Measurements from ENCODE around the gene COTL1. TPM values are rescaled to one million over a fixed set of nuclear protein-coding genes. Genes with fewer than 3 reads are reported as not detected.
"Not testable (repeated sequence)": the region's sequence is repeated elsewhere in the genome, so short reads cannot be mapped to it uniquely, and the experiment has no call there.

Gene COTL1
- polyA plus RNA-seq, 1 of the 3 experiments (the other 2 are of a cell fraction): 91.6 TPM

DNA sequence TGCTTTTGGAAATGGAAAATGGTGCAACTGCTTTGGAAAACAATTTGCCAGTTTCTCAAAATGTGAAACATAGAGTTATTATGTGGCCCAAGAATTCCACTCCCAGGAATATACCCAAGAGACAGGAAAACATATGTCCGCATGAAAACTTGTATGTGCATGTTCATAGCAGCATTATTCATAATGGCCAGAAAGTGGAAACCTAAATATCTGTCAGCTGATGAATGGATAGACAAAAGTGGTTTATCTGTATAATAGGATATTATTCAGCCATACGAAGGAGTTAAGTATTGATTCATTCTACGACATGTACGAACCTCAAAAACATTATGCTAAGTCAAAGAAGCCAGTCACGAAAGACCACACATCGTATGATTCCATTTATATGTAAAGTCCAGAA lies 7.7 kb upstream of the COTL1 start:
- Histone ChIP-seq H3K4me2 (no peak overlapping the region), H3K79me2 (ENCODE audit: insufficient read depth) (no peaks in the 10 kb centered on the region), H2AFZ (ENCODE audit: low read depth) (no peak overlapping the region), H3K9me3 (no peaks in the 10 kb centered on the region), H3K4me3 (ENCODE audit: low read depth in 2 of 2, low read length in 1 of 2) (no peak overlapping the region), H3K27ac (ENCODE audit: low read depth in 2 of 2, low read length in 1 of 2) (no peak overlapping the region), H3K27me3 (ENCODE audit: insufficient read depth) (no peaks in the 10 kb centered on the region), H3F3A (replicated peaks; ENCODE audit: insufficient read depth) (peaks cover 4% of the 10 kb centered on the region), H3K4me1 (ENCODE audit: control insufficient read depth in 1 of 2, insufficient read depth in 2 of 2, low read depth in 1 of 2, low read length in 1 of 2) (no peaks in the 10 kb centered on the region), H3K36me3 (replicated peaks in 1 of 2; ENCODE audit: control insufficient read depth in 1 of 2, insufficient read depth in 2 of 2, low read length in 1 of 2) (no peaks in the 10 kb centered on the region), H3K9me2 (no peaks in the 10 kb centered on the region), H3K9ac (no peak overlapping the region), H4K20me1 (ENCODE audit: insufficient read depth) (no peaks in the 10 kb centered on the region)
- ChIA-PET POLR2A (no interaction called here), CTCF (interaction anchor here (1.9 to 13.3 kb wide), 2 partner anchors 102 to 115 kb away, joined by 8 to 275 read pairs; no protein-coding TSS in a partner anchor)
- DNase-seq: no peak
- WGBS (ENCODE audit: low lambda C conversion rate): 96% methylated on average over 6 of the region's 6 CpGs
- no peak for TF ChIP-seq SMC3 (IDR thresholded peaks at IDR 0.05; ENCODE audit: low read depth, low read length)
- TF ChIP-seq CHD2 (IDR thresholded peaks at IDR 0.05; ENCODE audit: low read length, partially characterized antibody): no peak
- no peak for TF ChIP-seq ELF1 (IDR thresholded peaks at IDR 0.05)
- TF ChIP-seq, protein P1, sequence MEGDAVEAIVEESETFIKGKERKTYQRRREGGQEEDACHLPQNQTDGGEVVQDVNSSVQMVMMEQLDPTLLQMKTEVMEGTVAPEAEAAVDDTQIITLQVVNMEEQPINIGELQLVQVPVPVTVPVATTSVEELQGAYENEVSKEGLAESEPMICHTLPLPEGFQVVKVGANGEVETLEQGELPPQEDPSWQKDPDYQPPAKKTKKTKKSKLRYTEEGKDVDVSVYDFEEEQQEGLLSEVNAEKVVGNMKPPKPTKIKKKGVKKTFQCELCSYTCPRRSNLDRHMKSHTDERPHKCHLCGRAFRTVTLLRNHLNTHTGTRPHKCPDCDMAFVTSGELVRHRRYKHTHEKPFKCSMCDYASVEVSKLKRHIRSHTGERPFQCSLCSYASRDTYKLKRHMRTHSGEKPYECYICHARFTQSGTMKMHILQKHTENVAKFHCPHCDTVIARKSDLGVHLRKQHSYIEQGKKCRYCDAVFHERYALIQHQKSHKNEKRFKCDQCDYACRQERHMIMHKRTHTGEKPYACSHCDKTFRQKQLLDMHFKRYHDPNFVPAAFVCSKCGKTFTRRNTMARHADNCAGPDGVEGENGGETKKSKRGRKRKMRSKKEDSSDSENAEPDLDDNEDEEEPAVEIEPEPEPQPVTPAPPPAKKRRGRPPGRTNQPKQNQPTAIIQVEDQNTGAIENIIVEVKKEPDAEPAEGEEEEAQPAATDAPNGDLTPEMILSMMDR (IDR thresholded peaks at IDR 0.05): no peak
- TF ChIP-seq, protein P2, sequence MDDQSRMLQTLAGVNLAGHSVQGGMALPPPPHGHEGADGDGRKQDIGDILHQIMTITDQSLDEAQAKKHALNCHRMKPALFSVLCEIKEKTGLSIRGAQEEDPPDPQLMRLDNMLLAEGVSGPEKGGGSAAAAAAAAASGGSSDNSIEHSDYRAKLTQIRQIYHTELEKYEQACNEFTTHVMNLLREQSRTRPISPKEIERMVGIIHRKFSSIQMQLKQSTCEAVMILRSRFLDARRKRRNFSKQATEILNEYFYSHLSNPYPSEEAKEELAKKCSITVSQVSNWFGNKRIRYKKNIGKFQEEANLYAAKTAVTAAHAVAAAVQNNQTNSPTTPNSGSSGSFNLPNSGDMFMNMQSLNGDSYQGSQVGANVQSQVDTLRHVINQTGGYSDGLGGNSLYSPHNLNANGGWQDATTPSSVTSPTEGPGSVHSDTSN (IDR thresholded peaks at IDR 0.05): no peak
- no peak for TF ChIP-seq JUND (IDR thresholded peaks at IDR 0.05)
- TF ChIP-seq NRF1 (IDR thresholded peaks at IDR 0.05; ENCODE audit: low read depth, low read length): no peak
- TF ChIP-seq TAF1 (IDR thresholded peaks at IDR 0.05; ENCODE audit: borderline replicate concordance, low read depth, low read length): no peak
- TF ChIP-seq, protein P3, sequence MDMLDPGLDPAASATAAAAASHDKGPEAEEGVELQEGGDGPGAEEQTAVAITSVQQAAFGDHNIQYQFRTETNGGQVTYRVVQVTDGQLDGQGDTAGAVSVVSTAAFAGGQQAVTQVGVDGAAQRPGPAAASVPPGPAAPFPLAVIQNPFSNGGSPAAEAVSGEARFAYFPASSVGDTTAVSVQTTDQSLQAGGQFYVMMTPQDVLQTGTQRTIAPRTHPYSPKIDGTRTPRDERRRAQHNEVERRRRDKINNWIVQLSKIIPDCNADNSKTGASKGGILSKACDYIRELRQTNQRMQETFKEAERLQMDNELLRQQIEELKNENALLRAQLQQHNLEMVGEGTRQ (IDR thresholded peaks at IDR 0.05; ENCODE audit: borderline replicate concordance, low read depth, low read length): no peak
- no peak for TF ChIP-seq NFIC (IDR thresholded peaks at IDR 0.05; ENCODE audit: borderline replicate concordance)
- TF ChIP-seq EZH2phosphoT487 (IDR thresholded peaks at IDR 0.05; ENCODE audit: borderline replicate concordance, low read depth): no peak
- no peak for TF ChIP-seq RCOR1 (IDR thresholded peaks at IDR 0.05; ENCODE audit: low read length)
- TF ChIP-seq GABPA (IDR thresholded peaks at IDR 0.05; ENCODE audit: low read depth): no peak
- TF ChIP-seq, protein P4, sequence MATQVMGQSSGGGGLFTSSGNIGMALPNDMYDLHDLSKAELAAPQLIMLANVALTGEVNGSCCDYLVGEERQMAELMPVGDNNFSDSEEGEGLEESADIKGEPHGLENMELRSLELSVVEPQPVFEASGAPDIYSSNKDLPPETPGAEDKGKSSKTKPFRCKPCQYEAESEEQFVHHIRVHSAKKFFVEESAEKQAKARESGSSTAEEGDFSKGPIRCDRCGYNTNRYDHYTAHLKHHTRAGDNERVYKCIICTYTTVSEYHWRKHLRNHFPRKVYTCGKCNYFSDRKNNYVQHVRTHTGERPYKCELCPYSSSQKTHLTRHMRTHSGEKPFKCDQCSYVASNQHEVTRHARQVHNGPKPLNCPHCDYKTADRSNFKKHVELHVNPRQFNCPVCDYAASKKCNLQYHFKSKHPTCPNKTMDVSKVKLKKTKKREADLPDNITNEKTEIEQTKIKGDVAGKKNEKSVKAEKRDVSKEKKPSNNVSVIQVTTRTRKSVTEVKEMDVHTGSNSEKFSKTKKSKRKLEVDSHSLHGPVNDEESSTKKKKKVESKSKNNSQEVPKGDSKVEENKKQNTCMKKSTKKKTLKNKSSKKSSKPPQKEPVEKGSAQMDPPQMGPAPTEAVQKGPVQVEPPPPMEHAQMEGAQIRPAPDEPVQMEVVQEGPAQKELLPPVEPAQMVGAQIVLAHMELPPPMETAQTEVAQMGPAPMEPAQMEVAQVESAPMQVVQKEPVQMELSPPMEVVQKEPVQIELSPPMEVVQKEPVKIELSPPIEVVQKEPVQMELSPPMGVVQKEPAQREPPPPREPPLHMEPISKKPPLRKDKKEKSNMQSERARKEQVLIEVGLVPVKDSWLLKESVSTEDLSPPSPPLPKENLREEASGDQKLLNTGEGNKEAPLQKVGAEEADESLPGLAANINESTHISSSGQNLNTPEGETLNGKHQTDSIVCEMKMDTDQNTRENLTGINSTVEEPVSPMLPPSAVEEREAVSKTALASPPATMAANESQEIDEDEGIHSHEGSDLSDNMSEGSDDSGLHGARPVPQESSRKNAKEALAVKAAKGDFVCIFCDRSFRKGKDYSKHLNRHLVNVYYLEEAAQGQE (IDR thresholded peaks at IDR 0.05; ENCODE audit: low read depth, low read length): no peak
- TF ChIP-seq TEAD4 (IDR thresholded peaks at IDR 0.05; ENCODE audit: borderline replicate concordance, insufficient read depth): no peak
- TF ChIP-seq MEF2A (IDR thresholded peaks at IDR 0.05; ENCODE audit: borderline replicate concordance, low read depth): no peak
- TF ChIP-seq EP300 (IDR thresholded peaks at IDR 0.05; ENCODE audit: borderline replicate concordance in 1 of 2, low read depth in 1 of 2, low read length in 1 of 2): no peak

DNA sequence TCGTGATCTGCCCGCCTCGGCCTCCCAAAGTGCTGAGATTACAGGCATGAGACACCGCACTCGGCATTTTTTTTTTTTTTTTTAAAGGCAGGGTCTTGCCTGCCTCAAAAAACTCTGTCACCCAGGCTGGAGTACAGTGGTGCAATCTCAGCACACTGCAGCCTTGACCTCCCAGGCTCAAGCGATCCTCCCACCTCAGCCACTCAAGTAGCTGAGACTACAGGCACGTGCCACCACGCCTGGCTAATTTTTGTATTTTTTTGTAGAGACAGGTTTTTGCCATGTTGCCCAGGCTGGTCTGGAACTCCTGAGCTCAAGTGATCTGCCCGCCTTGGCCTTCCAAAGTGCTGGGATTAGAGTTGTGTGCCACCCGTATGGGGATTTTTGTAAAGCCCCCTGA lies 3.0 kb upstream of the COTL1 start:
- CTCF ChIA-PET: interaction anchor here (0.7 to 13.3 kb wide), 18 partner anchors 25 to 353 kb away, joined by 3 to 275 read pairs (median 10); partner anchors contain the start of genes KLHL36 and MEAK7
- DNase-seq; POLR2A ChIA-PET; H2AFZ ChIP-seq (ENCODE audit: low read depth); H3K9ac ChIP-seq; H3K9me2 ChIP-seq; H3K9me3 ChIP-seq; H3K4me2 ChIP-seq; H3K27ac ChIP-seq (ENCODE audit: low read depth in 2 of 2, low read length in 1 of 2); H3K4me3 ChIP-seq (ENCODE audit: low read depth in 2 of 2, low read length in 1 of 2); H3K27me3 ChIP-seq (ENCODE audit: insufficient read depth); H3K36me3 ChIP-seq (replicated peaks in 1 of 2; ENCODE audit: control insufficient read depth in 1 of 2, insufficient read depth in 2 of 2, low read length in 1 of 2): not testable (repeated sequence)
- Histone ChIP-seq H3F3A (replicated peaks; ENCODE audit: insufficient read depth) (peaks cover 14% of the 10 kb centered on the region), H3K4me1 (ENCODE audit: control insufficient read depth in 1 of 2, insufficient read depth in 2 of 2, low read depth in 1 of 2, low read length in 1 of 2) (peaks cover 13 to 14% of the 10 kb centered on the region in 2 experiments; a peak in 2 of 4 replicates), H4K20me1 (ENCODE audit: insufficient read depth) (peaks cover 11% of the 10 kb centered on the region), H3K79me2 (ENCODE audit: insufficient read depth) (peaks cover 19% of the 10 kb centered on the region)
- 98% methylated on average over 10 of the region's 10 CpGs for WGBS (ENCODE audit: low lambda C conversion rate)

All from SK-N-SH (cell line).